IMR-90 (cell line): ENCODE measurements around the gene UBE2O. TPM values are rescaled to one million over a fixed set of nuclear protein-coding genes. Genes with fewer than 3 reads are reported as not detected.

Experiments used
- ATAC-seq: fragments of 200-7000 bp; cut with Tn5 transposase; 2 replicates; pipeline ENCODE4 v1.9.1; 2020; ENCODE audit warnings: low read depth, mild to moderate bottlenecking, moderate library complexity
- BruUV-seq: library from RNA; stranded (reverse); fragments of 400-500 nt; replicated peaks from 2 replicates; lab custom pipeline; 2021; lab: Mats Ljungman, UMichigan
- CTCF ChIA-PET: fragments of 300-600 bp; formaldehyde crosslinking; extraction: SDS; loops from one replicate; lab custom pipeline; 2021; ENCODE audit warnings: antibody characterized with exemption; lab: Yijun Ruan, JAX
- POLR2A ChIA-PET: fragments of 300-600 bp; sonication (Branson Sonifier 250); formaldehyde crosslinking; loops from one replicate; lab custom pipeline; 2022; ENCODE audit warnings: antibody characterized with exemption; ENCODE audit not compliant: unreplicated experiment; lab: Charles Lee
- DNase-seq: peaks from one replicate; pipeline ENCODE4 v3.0.0; 2013
- H2AFZ ChIP-seq: replicated peaks from 2 replicates; pipeline ENCODE3; 2013; ENCODE audit warnings: low read length, mild to moderate bottlenecking; ENCODE audit not compliant: poor library complexity
- H2AK5ac ChIP-seq: 2 replicates; pipeline ENCODE4 v1.6.1; 2013; ENCODE audit warnings: low read depth, low read length, inconsistent platforms
- H2AK9ac ChIP-seq: replicated peaks from 2 replicates; pipeline ENCODE3; 2013; ENCODE audit warnings: mild to moderate bottlenecking, low read depth, low read length, moderate library complexity; ENCODE audit not compliant: poor library complexity
- H2BK120ac ChIP-seq: 2 replicates; pipeline ENCODE4 v1.6.1; 2013; ENCODE audit warnings: low read depth, low read length, inconsistent platforms
- H2BK15ac ChIP-seq: 3 replicates; pipeline ENCODE4 v1.6.1; 2013; ENCODE audit warnings: low read depth, low read length, inconsistent platforms
- H2BK20ac ChIP-seq: 2 replicates; pipeline ENCODE4 v1.6.1; 2013; ENCODE audit warnings: low read depth, mild to moderate bottlenecking, inconsistent platforms, low read length, moderate library complexity
- H2BK5ac ChIP-seq: 2 replicates; pipeline ENCODE4 v1.6.1; 2013; ENCODE audit warnings: mild to moderate bottlenecking, low read depth, low read length, inconsistent platforms; ENCODE audit not compliant: poor library complexity, severe bottlenecking
- H3K14ac ChIP-seq: replicated peaks from 2 replicates; pipeline ENCODE4 v1.6.1; 2013; ENCODE audit warnings: low read depth, low read length, inconsistent platforms
- H3K18ac ChIP-seq: 2 replicates; pipeline ENCODE4 v1.6.1; 2013; ENCODE audit warnings: low read depth, low read length, control low read depth
- H3K23ac ChIP-seq: 2 replicates; pipeline ENCODE4 v1.6.1; 2013; ENCODE audit warnings: low read depth, low read length, inconsistent platforms
- H3K27ac ChIP-seq: 2 replicates; pipeline ENCODE4 v1.5.1; 2013; ENCODE audit warnings: mild to moderate bottlenecking, control low read depth, low read length; ENCODE audit not compliant: insufficient read depth
- H3K27me3 ChIP-seq: 2 replicates; pipeline ENCODE4 v1.6.1; 2013; ENCODE audit warnings: low read length; ENCODE audit not compliant: control insufficient read depth, insufficient read depth
- H3K36me3 ChIP-seq: 2 replicates; pipeline ENCODE4 v1.6.1; 2013; ENCODE audit warnings: low read length, mixed read lengths; ENCODE audit not compliant: control insufficient read depth, insufficient read depth
- H3K4ac ChIP-seq: 2 replicates; pipeline ENCODE4 v1.6.1; 2013; ENCODE audit warnings: low read depth, low read length, inconsistent platforms
- H3K4me1 ChIP-seq: 2 replicates; pipeline ENCODE4 v1.6.1; 2013; ENCODE audit warnings: low read length, mixed read lengths; ENCODE audit not compliant: control insufficient read depth, insufficient read depth
- H3K4me2 ChIP-seq: 2 replicates; pipeline ENCODE4 v1.6.1; 2013; ENCODE audit warnings: low read depth, mild to moderate bottlenecking, control low read depth, low read length, moderate library complexity
- H3K4me3 ChIP-seq: 2 replicates; pipeline ENCODE4 v1.5.1; 2013; ENCODE audit warnings: low read depth, mild to moderate bottlenecking, control low read depth, low read length, moderate library complexity; ENCODE audit not compliant: insufficient read depth
- H3K56ac ChIP-seq: 2 replicates; pipeline ENCODE4 v1.6.1; 2013; ENCODE audit warnings: low read length, inconsistent platforms; ENCODE audit not compliant: insufficient read depth; ENCODE audit errors: extremely low read depth
- H3K79me1 ChIP-seq, 2 experiments: 2 replicates each; pipeline ENCODE4 v1.6.1; 2013; ENCODE audit warnings: low read length in 2 of 2, inconsistent platforms in 1 of 2, low read depth in 1 of 2
- H3K9ac ChIP-seq: 2 replicates; pipeline ENCODE4 v1.6.1; 2013; ENCODE audit warnings: low read depth, low read length, control low read depth
- H3K9me1 ChIP-seq: 2 replicates; pipeline ENCODE4 v1.6.1; 2013; ENCODE audit warnings: low read length, inconsistent platforms; ENCODE audit not compliant: insufficient read depth
- H3K9me3 ChIP-seq: 2 replicates; pipeline ENCODE4 v1.6.1; 2013; ENCODE audit warnings: low read length; ENCODE audit not compliant: control insufficient read depth, insufficient read depth
- H4K20me1 ChIP-seq: 2 replicates; pipeline ENCODE4 v1.6.1; 2013; ENCODE audit warnings: low read length, inconsistent platforms; ENCODE audit not compliant: insufficient read depth
- H4K5ac ChIP-seq: 2 replicates; pipeline ENCODE4 v1.6.1; 2013; ENCODE audit warnings: mild to moderate bottlenecking, low read depth, low read length, control low read depth
- H4K8ac ChIP-seq, 2 experiments: 2 replicates each; pipeline ENCODE4 v1.6.1; 2013; ENCODE audit warnings: low read depth in 2 of 2, low read length in 2 of 2, control low read depth in 1 of 2, inconsistent platforms in 1 of 2
- H4K91ac ChIP-seq: 2 replicates; pipeline ENCODE4 v1.6.1; 2013; ENCODE audit warnings: low read depth, low read length, inconsistent platforms; ENCODE audit not compliant: insufficient read depth
- BHLHE40 ChIP-seq: fragments of 150-350 bp; IDR thresholded peaks from 2 replicates; pipeline ENCODE4 v1.6.1; 2016; ENCODE audit warnings: mild to moderate bottlenecking, low read depth, low read length
- CEBPB ChIP-seq: IDR thresholded peaks from 2 replicates; pipeline ENCODE4 v1.6.1; 2012; ENCODE audit warnings: low read depth, low read length, improper control_type of control experiment
- CTCF ChIP-seq: conservative IDR thresholded peaks from 2 replicates; pipeline ENCODE4 v1.5.1; 2012; ENCODE audit warnings: mild to moderate bottlenecking, low read depth, low read length, improper control_type of control experiment
- ELK1 ChIP-seq: fragments of 150-350 bp; IDR thresholded peaks from 2 replicates; pipeline ENCODE4 v1.6.1; 2016; ENCODE audit warnings: low read depth, mild to moderate bottlenecking, low read length, moderate library complexity, borderline replicate concordance
- MAFK ChIP-seq: IDR thresholded peaks from 2 replicates; pipeline ENCODE4 v1.6.1; 2012; ENCODE audit warnings: low read depth, low read length, improper control_type of control experiment
- MAZ ChIP-seq: IDR thresholded peaks from 2 replicates; pipeline ENCODE4 v1.6.1; 2012; ENCODE audit warnings: low read depth, mild to moderate bottlenecking, low read length, improper control_type of control experiment, moderate library complexity, borderline replicate concordance
- NFE2L2 ChIP-seq: fragments of 150-350 bp; IDR thresholded peaks from 2 replicates; pipeline ENCODE4 v1.6.1; 2016; ENCODE audit warnings: low read depth, mild to moderate bottlenecking, low read length
- POLR2A ChIP-seq: IDR thresholded peaks from 2 replicates; pipeline ENCODE4 v1.6.1; 2012; ENCODE audit warnings: mild to moderate bottlenecking, low read depth, low read length
- RAD21 ChIP-seq: IDR thresholded peaks from 2 replicates; pipeline ENCODE4 v1.6.1; 2012; ENCODE audit warnings: low read length, improper control_type of control experiment
- RCOR1 ChIP-seq: IDR thresholded peaks from 2 replicates; pipeline ENCODE4 v1.6.1; 2012; ENCODE audit warnings: mild to moderate bottlenecking, low read length, improper control_type of control experiment; ENCODE audit not compliant: insufficient replicate concordance
- RFX5 ChIP-seq: IDR thresholded peaks from 2 replicates; pipeline ENCODE4 v1.8.0; 2012; ENCODE audit warnings: low read depth, mild to moderate bottlenecking, low read length, moderate library complexity
- SMC3 ChIP-seq: fragments of 150-350 bp; IDR thresholded peaks from 2 replicates; pipeline ENCODE4 v1.6.1; 2016; ENCODE audit warnings: low read depth, mild to moderate bottlenecking, antibody characterized with exemption, low read length, moderate library complexity
- WGBS, 2 experiments: methylation state at CpG; one replicate each; pipeline versions ENCODE4 v1.1.5 to v1.1.7; 2013; ENCODE audit warnings: missing lambda C conversion rate in 2 of 2; ENCODE audit not compliant: insufficient read length in 1 of 2; ENCODE audit errors: extremely low coverage in 2 of 2; 5-methylcytosine and 5-hydroxymethylcytosine counted together
- dilution Hi-C: fragments of 300-500 bp; cut with HindIII; formaldehyde crosslinking; loops from one replicate; pipeline ENCODE4 v1.14.3; 2018; ENCODE audit warnings: low sequenced_read_pairs; ENCODE audit not compliant: unreplicated experiment
- in situ Hi-C: fragments of 300-500 bp; cut with MboI; formaldehyde crosslinking; loops from 3 replicates; pipeline ENCODE4 v1.14.3; 2019; ENCODE audit warnings: low sequenced_read_pairs, inconsistent platforms, mixed read lengths
- intact Hi-C: fragments of 100-400 bp; cut with micrococcal nuclease; formaldehyde crosslinking; loops from 2 replicates; pipeline ENCODE4 v1.10.0; 2022
- polyA plus RNA-seq, 3 experiments: library from polyadenylated mRNA; depleted of rRNA; stranded (reverse); fragments of >200 nt; gene quantifications; 2 replicates each; pipeline ENCODE4 v1.2.3, GENCODE V29; 2012; ENCODE audit warnings: low replicate concordance in 1 of 3
- total RNA-seq: library from RNA; depleted of rRNA; stranded (reverse); fragments of >200 nt; gene quantifications from 2 replicates; pipeline ENCODE4 v1.2.3, GENCODE V29; 2012
- TF ChIP-seq, protein P1 (sequence below): fragments of 150-350 bp; IDR thresholded peaks from 2 replicates; pipeline ENCODE4 v1.6.1; 2017; ENCODE audit warnings: mild to moderate bottlenecking, antibody characterized with exemption, low read length, low read depth

UBE2O gene
- total and polyA plus RNA-seq, 2 of the 4 experiments (the other 2 are of a cell fraction): 17.6 TPM

DNA sequence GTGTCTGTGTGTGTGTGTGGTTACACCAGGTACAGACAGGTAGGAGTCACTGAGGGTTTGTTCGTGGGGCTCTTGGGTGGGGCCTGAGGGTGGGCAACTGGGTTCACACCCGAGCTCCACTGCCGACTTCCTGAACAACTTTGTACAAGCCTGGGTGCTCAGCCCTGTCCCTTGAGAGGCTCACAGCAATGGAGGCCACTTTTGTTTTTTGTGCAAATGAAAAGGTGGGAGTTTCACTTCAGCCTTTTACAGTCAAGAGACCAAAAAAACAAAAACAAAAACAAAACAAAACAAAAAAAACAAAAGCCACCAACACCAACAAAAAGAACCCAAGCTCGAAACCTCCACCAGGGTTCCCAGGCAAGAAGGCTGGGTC is 45.9 kb upstream of the UBE2O start:
- Histone ChIP-seq H4K5ac (peak overlapping the region; percentile 89; the same call in 1 of the 2 replicates), H3K4me2 (no peak overlapping the region), H3K4ac (peak overlapping the region; percentile 93), H3K9me3 (no peaks in the 10 kb centered on the region), H2BK5ac (peak overlapping the region; percentile 80), H3K4me1 (peaks cover 28% of the 10 kb centered on the region), H3K9me1 (peaks cover 16% of the 10 kb centered on the region), H2BK120ac (peak overlapping the region; percentile 89), H2BK20ac (peak overlapping the region; percentile 30; the same call in 1 of the 2 replicates), H3K18ac (peak overlapping the region; percentile 83; the same call in 1 of the 2 replicates), H4K20me1 (no peaks in the 10 kb centered on the region), H3K56ac (no peak overlapping the region), H2AFZ (peak overlapping the region; percentile 13), H3K23ac (peak overlapping the region; percentile 75; the same call in 1 of the 2 replicates), H3K79me1 (peaks cover 4 to 30% of the 10 kb centered on the region in 2 experiments; a peak in 3 of 4 replicates), H4K8ac (peak overlapping the region; percentile 77 to 92; a peak in 3 of 4 replicates), H3K36me3 (no peaks in the 10 kb centered on the region), H2AK5ac (peak overlapping the region; percentile 76), H3K9ac (no peak overlapping the region), H3K14ac (peak overlapping the region; percentile 64), H3K27ac (peak overlapping the region; percentile 55; the same call in 1 of the 2 replicates), H2BK15ac (peak overlapping the region; percentile 22; the same call in 1 of the 3 replicates), H3K4me3 (no peak overlapping the region), H3K27me3 (no peaks in the 10 kb centered on the region), H2AK9ac (peak overlapping the region; percentile 65), H4K91ac (peak overlapping the region; percentile 73; the same call in 1 of the 2 replicates)
- POLR2A ChIA-PET: no interaction called here
- WGBS, 2 experiments: 83% methylated on average over 2 of the region's 4 CpGs; no CpG with 5 or more reads in 1 of the 2 experiments
- BruUV-seq: no TSS peak
- DNase-seq (no peak), ATAC-seq (no peak)
- TF ChIP-seq CTCF (no peak), MAZ (no peak), CEBPB (no peak), RFX5 (no peak), BHLHE40 (no peak), ELK1 (no peak), MAFK (no peak), RCOR1 (no peak), SMC3 (no peak), RAD21 (no peak), NFE2L2 (no peak), POLR2A (no peak)
- TF ChIP-seq, protein P1, sequence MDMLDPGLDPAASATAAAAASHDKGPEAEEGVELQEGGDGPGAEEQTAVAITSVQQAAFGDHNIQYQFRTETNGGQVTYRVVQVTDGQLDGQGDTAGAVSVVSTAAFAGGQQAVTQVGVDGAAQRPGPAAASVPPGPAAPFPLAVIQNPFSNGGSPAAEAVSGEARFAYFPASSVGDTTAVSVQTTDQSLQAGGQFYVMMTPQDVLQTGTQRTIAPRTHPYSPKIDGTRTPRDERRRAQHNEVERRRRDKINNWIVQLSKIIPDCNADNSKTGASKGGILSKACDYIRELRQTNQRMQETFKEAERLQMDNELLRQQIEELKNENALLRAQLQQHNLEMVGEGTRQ: no peak
- in situ Hi-C loops (no loop called here), intact Hi-C loops (no loop called here), dilution Hi-C loops (no loop called here)
- CTCF ChIA-PET: no interaction called here
